Hematopoietic multipotent progenitor cell treated with erythropoietin and hydrocortisone succinate and interleukin-3 and kit ligand, for 4 days (in vitro differentiated cells): Measurements from ENCODE around the gene ATF7.

Experiments used
- DNase-seq: peaks from one replicate; pipeline ENCODE4 v3.0.0-alpha.2; 2015

Gene ATF7

GRCh38 chr12:53480491-53481442 lies 145.4 kb downstream of the ATF7 start:
- DNase-seq: peak; percentile 29

GRCh38 chr12:53479331-53479730 lies 146.9 kb downstream of the ATF7 start:
- no peak for DNase-seq

DNA sequence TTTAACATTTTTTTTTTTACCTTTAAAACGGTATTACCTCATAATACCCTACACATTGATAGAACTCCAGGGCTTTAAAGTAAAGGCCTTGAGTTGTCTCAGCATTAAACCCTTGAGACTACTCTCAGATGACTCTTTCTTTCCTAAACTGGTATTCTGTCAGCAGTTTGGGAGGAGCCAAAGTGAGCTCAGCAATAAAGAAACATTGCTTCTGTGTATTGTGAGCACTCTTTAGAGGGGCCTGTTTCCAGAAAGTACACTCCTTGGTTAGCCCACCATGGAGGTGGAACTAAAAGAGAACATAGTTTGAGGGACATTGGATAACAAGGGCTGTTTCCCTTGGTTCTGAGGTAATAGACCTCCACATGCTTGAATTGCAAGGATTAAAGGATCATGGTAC lies 147.3 kb downstream of the ATF7 start:
- no peak for DNase-seq

DNA sequence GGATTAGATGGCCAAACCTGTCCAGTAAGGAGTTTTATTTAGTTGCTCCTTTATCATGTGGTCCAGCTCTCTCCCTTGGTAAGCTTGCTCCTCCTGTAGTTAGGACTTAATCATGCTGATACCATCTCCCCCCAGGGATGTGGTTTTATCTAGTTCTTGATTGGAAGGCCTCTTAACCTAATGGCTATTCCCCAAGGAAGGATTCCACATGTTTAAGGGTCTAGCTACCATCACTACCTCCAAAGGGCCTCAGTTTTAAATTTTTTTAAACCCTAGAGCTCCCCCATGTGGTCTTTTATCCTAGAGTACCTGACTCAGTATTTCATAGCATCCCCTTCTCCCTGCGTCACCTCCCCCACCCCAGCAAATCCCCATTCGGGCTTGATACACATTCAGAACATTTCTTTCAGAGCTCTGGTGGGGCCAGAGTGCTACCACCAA lies 149.4 kb downstream of the ATF7 start:
- peak; percentile 63 for DNase-seq

DNA sequence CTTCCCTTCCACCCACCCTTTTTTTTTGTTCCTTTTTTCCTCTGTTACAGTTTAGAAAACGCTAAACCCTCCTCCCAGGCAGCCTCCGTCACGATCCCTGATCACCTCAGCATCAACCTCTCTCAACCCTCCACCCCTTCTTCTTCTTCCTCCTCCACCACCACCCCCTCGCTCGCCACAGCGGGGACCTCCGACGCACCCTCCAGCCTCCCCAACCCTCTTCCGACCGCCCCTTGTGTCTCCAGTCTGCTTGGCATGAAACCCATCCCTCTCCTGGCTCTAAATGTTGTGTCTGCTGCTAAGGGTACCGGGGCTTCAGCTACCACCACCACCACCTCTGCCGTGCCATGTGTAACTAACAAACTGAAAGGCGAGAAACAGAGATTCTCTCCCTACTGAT lies 151.4 kb downstream of the ATF7 start:
- DNase-seq: no peak

DNA sequence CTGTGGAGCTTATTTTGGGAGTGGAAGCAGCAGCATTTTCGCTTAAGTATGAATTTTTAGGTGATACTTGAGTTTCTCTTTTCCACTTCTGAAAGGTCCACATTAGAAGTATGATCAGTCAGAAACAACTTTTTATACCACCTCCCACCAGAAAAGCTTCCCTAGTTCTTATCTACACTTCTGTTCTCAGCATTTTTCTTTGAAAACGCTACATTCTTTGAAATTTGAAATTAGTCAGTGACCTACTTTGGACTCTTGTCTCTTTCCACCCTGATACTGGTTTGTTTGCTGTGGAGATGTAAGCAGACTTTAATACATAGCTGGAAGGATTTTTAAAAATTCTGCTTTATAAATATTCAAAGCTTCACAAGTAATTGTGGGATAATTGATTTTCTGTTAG lies 152.1 kb downstream of the ATF7 start:
- no peak for DNase-seq

DNA sequence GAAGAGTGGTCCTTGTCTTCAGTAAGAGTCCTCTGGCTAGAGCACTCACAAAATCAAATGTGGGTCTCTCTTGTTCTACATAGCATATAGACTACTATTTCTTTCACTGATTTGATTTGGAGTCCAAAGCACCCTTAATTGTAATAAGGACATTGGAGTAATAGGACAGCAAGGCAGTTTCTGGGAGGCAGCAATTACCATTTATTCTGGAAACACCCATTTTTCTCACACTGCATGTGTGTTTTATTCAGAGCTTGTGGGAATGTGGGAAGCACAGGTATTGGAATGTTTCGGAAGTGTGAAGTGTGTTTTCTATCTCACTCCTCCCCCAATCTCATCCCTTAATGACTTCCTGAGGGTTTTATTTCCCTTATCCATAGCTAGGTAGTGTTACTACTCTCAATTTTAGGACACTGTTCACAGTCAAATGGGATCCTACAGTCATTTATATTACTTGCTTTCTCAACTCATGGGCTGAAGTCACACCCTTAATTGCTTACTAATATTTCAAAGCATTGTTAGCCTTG lies 154.1 kb downstream of the ATF7 start:
- no peak for DNase-seq

DNA sequence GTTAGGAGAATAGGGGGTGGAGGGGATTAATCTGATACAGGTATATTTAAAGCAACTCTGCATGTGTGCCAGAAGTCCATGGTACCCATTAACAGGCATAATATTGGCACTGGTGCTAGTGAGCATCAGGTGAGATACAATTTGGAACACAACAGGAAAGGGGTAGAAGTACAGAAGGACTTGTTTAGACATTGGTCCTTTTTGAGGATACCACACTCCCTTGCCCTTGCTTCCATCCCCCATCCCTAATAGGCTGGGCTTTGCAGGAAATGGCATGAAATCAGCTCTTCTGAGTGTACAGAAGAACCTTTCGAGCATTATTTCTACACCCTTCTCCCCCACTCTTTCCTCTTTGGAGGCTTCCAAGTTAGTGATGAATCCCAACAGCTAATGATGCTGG lies 157.9 kb downstream of the ATF7 start:
- no peak for DNase-seq

GRCh38 chr12:53467880-53468279 lies 158.3 kb downstream of the ATF7 start:
- DNase-seq: no peak

- no peak for DNase-seq
Observed at GRCh38 chr12:53467082-53467481, 159.1 kb downstream of the ATF7 start.

DNA sequence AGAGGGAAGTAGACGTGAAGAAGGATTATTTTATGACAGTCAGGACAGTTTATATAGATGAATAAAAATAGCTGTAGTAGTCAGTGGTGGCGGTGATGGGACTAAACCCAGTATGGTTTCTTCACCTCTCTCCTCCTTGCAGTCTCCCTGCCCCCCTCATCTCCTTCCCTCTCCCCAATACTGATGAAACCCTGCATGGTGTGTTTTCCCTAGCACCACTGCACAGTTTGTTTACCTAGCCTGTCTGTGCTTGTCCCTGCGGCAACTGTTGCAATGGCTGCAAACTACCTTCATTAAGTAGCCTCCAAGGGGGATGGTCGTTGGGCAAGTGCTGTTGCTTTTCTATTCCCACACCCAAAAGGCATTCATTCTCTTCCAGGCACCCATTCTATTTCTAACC lies 159.5 kb downstream of the ATF7 start:
- no peak for DNase-seq

DNA sequence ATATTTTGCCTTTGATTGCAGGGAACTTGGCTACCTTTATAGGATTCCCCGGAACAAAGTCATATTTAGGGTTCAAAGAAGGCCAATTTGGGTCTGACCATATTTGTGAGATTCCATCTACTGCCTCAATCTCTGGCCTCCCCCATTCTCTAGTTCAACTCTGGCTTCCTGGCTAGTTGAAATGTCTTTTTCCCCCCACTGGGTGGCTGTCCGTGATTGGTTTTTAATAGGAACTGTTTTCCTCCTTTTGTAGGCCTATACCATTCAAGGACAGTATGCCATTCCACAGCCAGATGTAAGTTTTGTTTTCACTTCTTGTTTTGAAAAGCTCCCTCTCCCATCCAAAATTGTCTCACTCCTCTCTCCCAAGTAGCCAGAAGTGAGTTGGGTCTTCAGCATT lies 160.5 kb downstream of the ATF7 start:
- no peak for DNase-seq

- no peak for DNase-seq
Observed at GRCh38 chr12:53464685-53465418, 161.3 kb downstream of the ATF7 start.

DNA sequence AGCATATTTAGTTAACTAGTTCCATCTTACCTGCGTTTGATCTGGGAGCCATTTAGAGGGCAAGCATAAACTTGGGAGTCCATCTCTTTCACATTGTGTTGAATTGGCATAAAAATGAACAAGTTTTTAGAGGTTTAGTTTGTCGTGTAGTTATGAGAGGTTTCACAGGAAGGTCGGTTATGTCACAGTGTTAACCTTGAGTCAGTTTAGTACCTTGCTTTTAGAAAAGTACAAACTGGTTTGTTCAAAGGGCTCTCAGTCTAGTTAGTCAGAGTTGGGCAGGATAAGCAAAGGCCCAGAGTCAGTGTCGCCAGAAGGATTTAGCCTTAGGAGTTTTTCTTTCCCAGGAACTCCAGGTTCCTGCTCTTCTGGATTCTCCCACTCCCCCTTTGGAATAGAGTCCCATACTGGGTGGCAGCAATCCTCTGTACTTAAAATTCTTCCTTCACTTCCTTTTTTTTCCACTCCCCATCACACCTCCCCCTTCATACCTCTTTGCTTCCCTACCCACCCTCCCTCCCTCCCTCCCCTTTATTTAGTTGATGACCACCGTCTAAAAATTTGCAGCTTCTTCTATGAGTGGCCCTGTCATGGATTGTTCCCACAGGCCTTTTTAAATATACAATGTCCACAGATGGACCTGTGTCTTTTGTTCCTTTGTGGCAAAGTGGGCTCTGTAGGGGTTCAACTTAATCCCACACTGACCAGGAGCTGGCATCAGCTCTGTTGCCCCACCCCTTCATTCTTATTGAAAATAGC lies 162.2 kb downstream of the ATF7 start:
- DNase-seq: no peak

DNA sequence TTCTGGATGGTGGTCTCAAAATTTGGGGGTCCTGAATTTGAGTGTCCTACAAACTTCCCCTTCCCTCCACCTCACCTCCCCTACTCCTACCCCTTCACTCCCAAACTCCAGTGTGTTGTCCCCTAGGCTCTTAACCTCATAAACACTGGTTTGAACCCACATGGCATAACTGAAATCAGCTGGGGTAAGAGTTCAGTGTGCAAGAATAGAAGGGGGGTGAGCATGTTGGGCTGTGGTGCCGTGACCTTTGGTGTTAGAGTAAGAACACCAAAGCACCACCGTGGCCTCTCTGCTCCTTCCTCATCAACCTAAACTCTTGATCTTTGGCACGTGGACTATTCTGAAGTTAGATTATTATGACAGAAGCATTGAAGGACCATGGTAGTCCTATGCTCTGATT lies 163.2 kb downstream of the ATF7 start:
- DNase-seq: no peak

GRCh38 chr12:53461591-53461990 lies 164.6 kb downstream of the ATF7 start:
- no peak for DNase-seq

- DNase-seq: no peak
Observed at GRCh38 chr12:53461059-53461458, 165.1 kb downstream of the ATF7 start.

- DNase-seq: no peak
Observed at GRCh38 chr12:53459097-53459496, 167.1 kb downstream of the ATF7 start.
